GM12801 (cell line): ENCODE measurements around the gene CNKSR2.

Experiments
- TF ChIP-seq, protein P1 (sequence below): IDR thresholded peaks from one replicate; pipeline ENCODE4 v1.5.1; 2011; ENCODE audit warnings: control low read depth; ENCODE audit not compliant: insufficient read length; ENCODE audit errors: extremely low read depth

CNKSR2 gene

DNA sequence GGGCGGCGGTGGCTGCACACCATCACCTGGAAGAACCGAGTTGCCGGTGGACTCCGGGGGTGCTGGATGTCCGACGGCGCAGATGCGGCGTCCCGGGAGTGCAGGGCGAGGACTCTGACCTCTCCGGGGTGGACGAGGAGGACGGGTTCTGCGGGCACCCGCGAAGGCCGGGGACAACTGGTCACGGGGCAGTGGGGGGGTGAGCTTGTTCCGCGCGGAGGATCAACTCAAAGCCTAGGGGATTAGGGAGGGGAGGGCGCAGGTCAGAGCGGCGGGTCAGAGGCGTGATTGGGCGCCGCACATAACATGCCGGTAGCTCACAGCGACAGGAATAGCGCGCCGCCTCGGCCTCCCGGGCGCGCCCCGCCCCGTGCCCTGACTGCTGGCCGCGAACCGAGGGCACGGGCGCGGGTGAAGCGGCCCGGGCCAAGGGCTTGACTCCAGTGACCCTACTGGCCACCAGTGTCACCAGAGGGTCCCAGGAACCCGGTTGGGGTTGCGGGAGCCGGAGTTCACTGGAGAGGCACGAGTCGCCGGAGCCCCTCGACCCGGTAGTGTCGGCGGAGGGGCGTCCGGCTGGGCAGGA lies 284.0 kb downstream of the CNKSR2 start, which contains the start of gene KLHL34:
Gene KLHL34, minus strand, starts transcription at position 179 of the 586 bp plus-strand sequence. CDS start 542 bp downstream, outside the sequence.
- TF ChIP-seq, protein P1, sequence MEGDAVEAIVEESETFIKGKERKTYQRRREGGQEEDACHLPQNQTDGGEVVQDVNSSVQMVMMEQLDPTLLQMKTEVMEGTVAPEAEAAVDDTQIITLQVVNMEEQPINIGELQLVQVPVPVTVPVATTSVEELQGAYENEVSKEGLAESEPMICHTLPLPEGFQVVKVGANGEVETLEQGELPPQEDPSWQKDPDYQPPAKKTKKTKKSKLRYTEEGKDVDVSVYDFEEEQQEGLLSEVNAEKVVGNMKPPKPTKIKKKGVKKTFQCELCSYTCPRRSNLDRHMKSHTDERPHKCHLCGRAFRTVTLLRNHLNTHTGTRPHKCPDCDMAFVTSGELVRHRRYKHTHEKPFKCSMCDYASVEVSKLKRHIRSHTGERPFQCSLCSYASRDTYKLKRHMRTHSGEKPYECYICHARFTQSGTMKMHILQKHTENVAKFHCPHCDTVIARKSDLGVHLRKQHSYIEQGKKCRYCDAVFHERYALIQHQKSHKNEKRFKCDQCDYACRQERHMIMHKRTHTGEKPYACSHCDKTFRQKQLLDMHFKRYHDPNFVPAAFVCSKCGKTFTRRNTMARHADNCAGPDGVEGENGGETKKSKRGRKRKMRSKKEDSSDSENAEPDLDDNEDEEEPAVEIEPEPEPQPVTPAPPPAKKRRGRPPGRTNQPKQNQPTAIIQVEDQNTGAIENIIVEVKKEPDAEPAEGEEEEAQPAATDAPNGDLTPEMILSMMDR: no peak

- TF ChIP-seq, protein P1: no peak
Measured at GRCh38 chrX:21658746-21659145, 284.5 kb downstream of the CNKSR2 start.

DNA sequence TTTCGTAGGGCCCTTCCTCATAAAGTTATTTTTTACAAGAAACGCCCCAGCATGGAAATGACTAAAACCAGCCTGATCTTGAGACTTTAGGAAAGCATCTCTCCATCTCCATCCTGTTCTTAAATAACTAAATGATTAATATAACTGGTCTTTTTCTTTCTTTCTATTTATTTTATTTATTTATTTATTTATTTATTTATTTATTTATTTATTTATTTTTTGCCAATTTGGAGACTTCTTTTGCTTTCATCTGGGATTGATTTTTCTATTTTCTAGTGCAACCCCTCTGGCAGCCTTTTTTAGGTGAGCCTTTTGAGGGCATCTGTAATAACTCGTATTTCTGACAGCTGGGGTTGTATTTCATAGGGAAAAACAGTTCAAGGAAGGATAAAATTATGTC lies 285.1 kb downstream of the CNKSR2 start:
- TF ChIP-seq, protein P1: no peak

- TF ChIP-seq, protein P1: no peak
Measured at GRCh38 chrX:21660156-21660555, 285.9 kb downstream of the CNKSR2 start.

GRCh38 chrX:21661316-21661715 lies 287.1 kb downstream of the CNKSR2 start:
- TF ChIP-seq, protein P1: no peak

DNA sequence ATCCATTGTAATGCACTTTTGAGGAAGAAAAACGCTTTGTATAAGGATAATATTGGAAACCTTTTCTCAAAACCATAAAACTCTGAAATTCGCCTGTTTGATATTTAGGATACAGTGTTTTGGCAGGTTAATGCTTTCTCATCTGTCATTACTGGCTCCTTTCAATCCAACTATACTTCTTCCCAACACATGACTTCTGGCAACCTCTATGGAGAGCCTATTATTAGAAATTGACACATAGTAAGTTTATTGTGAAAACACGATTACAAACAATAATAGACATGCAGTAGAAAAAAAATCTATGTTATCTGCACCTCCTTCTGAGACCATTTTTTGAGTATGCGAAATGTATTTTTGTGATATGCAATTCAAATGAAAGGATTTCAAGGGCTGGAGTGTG lies 288.5 kb downstream of the CNKSR2 start:
- TF ChIP-seq, protein P1: no peak

- TF ChIP-seq, protein P1: no peak
Measured at GRCh38 chrX:21666252-21666651, 292.0 kb downstream of the CNKSR2 start.
